Caco-2 (cell line): Measurements from ENCODE around the gene SLC39A9. TPM values are rescaled to one million over a fixed set of nuclear protein-coding genes. Genes with fewer than 3 reads are reported as not detected.

Experiments
- BruUV-seq: library from RNA; stranded (reverse); fragments of 400-500 nt; replicated peaks from 2 replicates; lab custom pipeline; 2021; lab: Mats Ljungman, UMichigan
- CTCF ChIA-PET: fragments of 300-600 bp; sonication (Branson Sonifier 250); formaldehyde crosslinking; loops from one replicate; lab custom pipeline; 2022; ENCODE audit warnings: antibody characterized with exemption; lab: Charles Lee
- POLR2A ChIA-PET: fragments of 300-600 bp; sonication (Branson Sonifier 250); formaldehyde crosslinking; loops from one replicate; lab custom pipeline; 2022; ENCODE audit warnings: antibody characterized with exemption; lab: Charles Lee
- DNase-seq, 2 experiments: peaks; one replicate each; pipeline versions ENCODE4 v3.0.0 to v3.0.0-alpha.2; 2020 to 2022
- H3K27me3 ChIP-seq: replicated peaks from 2 replicates; pipeline ENCODE4 v1.6.0; 2011; ENCODE audit warnings: low read length; ENCODE audit not compliant: control insufficient read depth, insufficient read depth
- H3K36me3 ChIP-seq: 2 replicates; pipeline ENCODE4 v1.5.1; 2011; ENCODE audit warnings: low read length; ENCODE audit not compliant: control insufficient read depth, insufficient read depth
- H3K4me1 ChIP-seq: fragments of 250-450 bp; sonication (Bioruptor Pico); 2 replicates; pipeline ENCODE4 v1.5.1; 2020; ENCODE audit warnings: mild to moderate bottlenecking
- H3K4me3 ChIP-seq: 2 replicates; pipeline ENCODE4 v1.5.1; 2011; ENCODE audit warnings: low read depth, mild to moderate bottlenecking, control low read depth, low read length
- H3K9me3 ChIP-seq: fragments of 250-450 bp; sonication (Bioruptor Pico); 2 replicates; pipeline ENCODE4 v1.5.1; 2020; ENCODE audit warnings: mild to moderate bottlenecking, moderate library complexity
- H3K27ac Mint-ChIP-seq: one replicate; pipeline ENCODE4 v1.8.0; 2022; ENCODE audit warnings: mixed read lengths; ENCODE audit not compliant: unreplicated experiment
- H3K27me3 Mint-ChIP-seq: one replicate; pipeline ENCODE4 v1.8.0; 2022; ENCODE audit warnings: mixed read lengths; ENCODE audit not compliant: insufficient read depth, unreplicated experiment
- H3K36me3 Mint-ChIP-seq: one replicate; pipeline ENCODE4 v1.8.0; 2022; ENCODE audit warnings: mild to moderate bottlenecking, mixed read lengths; ENCODE audit not compliant: insufficient read depth, unreplicated experiment
- H3K4me1 Mint-ChIP-seq: one replicate; pipeline ENCODE4 v1.8.0; 2022; ENCODE audit warnings: low read depth, mixed read lengths; ENCODE audit not compliant: unreplicated experiment
- H3K4me3 Mint-ChIP-seq: one replicate; pipeline ENCODE4 v1.8.0; 2022; ENCODE audit warnings: mild to moderate bottlenecking, moderate library complexity, mixed read lengths; ENCODE audit not compliant: unreplicated experiment
- H3K9me3 Mint-ChIP-seq: one replicate; pipeline ENCODE4 v1.8.0; 2022; ENCODE audit warnings: mixed read lengths; ENCODE audit not compliant: unreplicated experiment
- CTCF ChIP-seq, 2 experiments: fragments of 200-600 bp in 1 of 2; IDR thresholded peaks; 1 replicate in 1 of 2; 2 replicates in 1 of 2; pipeline versions ENCODE4 v1.5.1 to v1.8.0; 2011 to 2022; ENCODE audit warnings: antibody characterized with exemption in 1 of 2, control low read depth in 1 of 2, inconsistent platforms in 1 of 2, low read depth in 1 of 2, low read length in 1 of 2, mild to moderate bottlenecking in 1 of 2, moderate library complexity in 1 of 2; ENCODE audit not compliant: insufficient read depth in 1 of 2, severe bottlenecking in 1 of 2, unreplicated experiment in 1 of 2
- intact Hi-C: fragments of 100-400 bp; cut with micrococcal nuclease; formaldehyde crosslinking; loops from one replicate; pipeline ENCODE4 v1.10.0; 2022; ENCODE audit not compliant: unreplicated experiment
- total RNA-seq: library from RNA; stranded (reverse); gene quantifications from 2 replicates; pipeline ENCODE4 v1.2.3, GENCODE V29; 2022

SLC39A9 gene
- total RNA-seq, 1 experiment from 2014 or later: 96.4 TPM

GRCh38 chr14:69366069-69366468, 32.4 kb upstream of the SLC39A9 start:
- Mint-ChIP-seq H3K27me3 (no peaks in the 10 kb centered on the region), H3K9me3 (no peaks in the 10 kb centered on the region), H3K4me1 (no peaks in the 10 kb centered on the region), H3K4me3 (no peak overlapping the region), H3K36me3 (no peaks in the 10 kb centered on the region), H3K27ac (no peak overlapping the region)
- intact Hi-C loops: loop anchor here (10.0 kb wide), 1 partner anchor 241 kb away; no protein-coding TSS in a partner anchor
- POLR2A ChIA-PET: no interaction called here
- Histone ChIP-seq H3K4me3 (no peak overlapping the region), H3K4me1 (no peaks in the 10 kb centered on the region), H3K36me3 (no peaks in the 10 kb centered on the region), H3K9me3 (no peaks in the 10 kb centered on the region), H3K27me3 (no peaks in the 10 kb centered on the region)
- CTCF ChIA-PET: interaction anchor here (0.6 to 0.7 kb wide), 2 partner anchors 46 to 214 kb away, joined by 3 to 5 read pairs; no protein-coding TSS in a partner anchor
- DNase-seq: no peak
- no peak for TF ChIP-seq CTCF (IDR thresholded peaks at IDR 0.05; ENCODE audit: insufficient read depth in 1 of 2, low read depth in 1 of 2, low read length in 1 of 2, severe bottlenecking in 1 of 2, unreplicated experiment in 1 of 2)
- BruUV-seq: no TSS peak

DNA sequence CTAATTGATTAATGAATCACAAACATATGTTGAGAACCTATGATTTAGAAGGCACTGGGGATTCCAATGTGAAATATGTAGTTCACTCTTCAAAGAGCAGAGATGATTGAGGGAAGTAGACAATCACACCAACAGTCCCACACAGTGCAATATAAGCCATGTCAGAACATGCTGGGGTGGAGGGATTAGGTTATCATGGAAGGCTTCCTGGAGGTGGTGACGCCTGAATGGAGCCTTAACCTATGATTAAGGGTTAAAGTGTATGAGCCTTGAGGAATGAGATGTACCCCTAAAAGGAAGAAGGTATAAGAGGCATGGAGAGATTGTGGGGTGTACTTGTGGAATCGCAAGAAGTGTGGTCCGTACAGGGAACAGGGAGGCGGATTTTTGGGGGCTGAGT, 31.7 kb upstream of the SLC39A9 start:
- H3K27ac Mint-ChIP-seq: no peak overlapping the region
- no peak overlapping the region for H3K4me3 Mint-ChIP-seq
- H3K4me1 Mint-ChIP-seq: no peaks in the 10 kb centered on the region
- Histone ChIP-seq H3K9me3 (no peaks in the 10 kb centered on the region), H3K36me3 (no peaks in the 10 kb centered on the region), H3K4me3 (no peak overlapping the region), H3K27me3 (no peaks in the 10 kb centered on the region), H3K4me1 (no peaks in the 10 kb centered on the region)
- H3K36me3 Mint-ChIP-seq: peaks cover 3% of the 10 kb centered on the region
- POLR2A ChIA-PET: no interaction called here
- intact Hi-C loops: loop anchor here (10.0 kb wide), 1 partner anchor 242 kb away; no protein-coding TSS in a partner anchor
- no peak for TF ChIP-seq CTCF (IDR thresholded peaks at IDR 0.05; ENCODE audit: insufficient read depth in 1 of 2, low read depth in 1 of 2, low read length in 1 of 2, severe bottlenecking in 1 of 2, unreplicated experiment in 1 of 2)
- H3K27me3 Mint-ChIP-seq: no peaks in the 10 kb centered on the region
- H3K9me3 Mint-ChIP-seq: no peaks in the 10 kb centered on the region
- BruUV-seq: no TSS peak
- DNase-seq: no peak
- CTCF ChIA-PET: no interaction called here

DNA sequence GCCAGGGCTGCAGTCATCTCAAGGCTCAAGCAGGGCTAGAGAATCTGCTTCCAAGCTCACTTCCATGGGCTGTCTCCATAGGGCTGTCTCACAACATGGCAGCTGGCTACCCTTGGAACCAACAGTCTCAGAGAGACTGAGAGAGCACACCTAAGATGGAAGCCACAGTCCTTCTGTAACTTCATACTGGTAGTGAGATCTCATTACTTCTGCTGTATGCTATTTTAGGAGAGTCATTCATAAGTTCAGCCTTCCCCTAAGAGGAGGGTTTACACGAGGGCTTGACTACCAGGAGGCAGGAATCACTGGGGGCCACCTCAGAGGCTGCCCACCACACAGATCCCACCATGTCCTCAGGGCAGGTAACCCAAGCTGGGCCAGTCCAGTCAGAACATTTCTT, 30.1 kb upstream of the SLC39A9 start:
- intact Hi-C loops: loop anchor here (10.0 kb wide), 1 partner anchor 244 kb away; no protein-coding TSS in a partner anchor
- peaks cover 7% of the 10 kb centered on the region for H3K36me3 Mint-ChIP-seq

More for the DNA sequence above, 30.1 kb upstream of the SLC39A9 start:
- H3K27me3 Mint-ChIP-seq: no peaks in the 10 kb centered on the region
- BruUV-seq: no TSS peak
- H3K4me1 Mint-ChIP-seq: peaks cover 6% of the 10 kb centered on the region
- DNase-seq: no peak
- Histone ChIP-seq H3K4me1 (no peaks in the 10 kb centered on the region), H3K4me3 (no peak overlapping the region), H3K36me3 (no peaks in the 10 kb centered on the region), H3K9me3 (no peaks in the 10 kb centered on the region), H3K27me3 (no peaks in the 10 kb centered on the region)
- no peak for TF ChIP-seq CTCF (IDR thresholded peaks at IDR 0.05; ENCODE audit: insufficient read depth in 1 of 2, low read depth in 1 of 2, low read length in 1 of 2, severe bottlenecking in 1 of 2, unreplicated experiment in 1 of 2)
- H3K9me3 Mint-ChIP-seq: no peaks in the 10 kb centered on the region
- ChIA-PET CTCF (no interaction called here), POLR2A (no interaction called here)
- H3K4me3 Mint-ChIP-seq: no peak overlapping the region
- H3K27ac Mint-ChIP-seq: no peak overlapping the region
